OCI-LY7 (cell line): Measurements from ENCODE around the gene TRIB2.

Experiments used
- CTCF ChIP-seq: fragments of 200-600 bp; sonication (generic); conservative IDR thresholded peaks from 2 replicates; pipeline ENCODE4 v1.5.1; 2014; ENCODE audit warnings: mild to moderate bottlenecking, antibody characterized with exemption, low read length, moderate library complexity, mixed read lengths
- EZH2phosphoT487 ChIP-seq: fragments of 200-600 bp; sonication (generic); IDR thresholded peaks from 2 replicates; pipeline ENCODE4 v1.6.1; 2018; ENCODE audit warnings: low read depth, borderline replicate concordance, mild to moderate bottlenecking, mixed run types, antibody characterized with exemption, low read length, moderate library complexity, mixed read lengths

- TF ChIP-seq CTCF (no peak), EZH2phosphoT487 (no peak)
Observed at GRCh38 chr2:12731701-12732280, 15.1 kb downstream of the TRIB2 start.
